D721Med (cell line): ENCODE data around the gene UVRAG.

ENCODE experiments used
- DNase-seq: peaks from one replicate; pipeline ENCODE4 v3.0.0; 2011; ENCODE audit warnings: low spot score; ENCODE audit not compliant: insufficient read length
- FAIRE-seq: peaks from 2 replicates; lab custom pipeline; 2011; peaks lifted over from hg19 to GRCh38; lab: Jason Lieb, UNC
- CTCF ChIP-seq: IDR thresholded peaks from 2 replicates; pipeline ENCODE4 v1.5.1; 2012; ENCODE audit warnings: mild to moderate bottlenecking, control low read depth; ENCODE audit not compliant: insufficient read depth; ENCODE audit errors: missing control alignments

Gene UVRAG

DNA sequence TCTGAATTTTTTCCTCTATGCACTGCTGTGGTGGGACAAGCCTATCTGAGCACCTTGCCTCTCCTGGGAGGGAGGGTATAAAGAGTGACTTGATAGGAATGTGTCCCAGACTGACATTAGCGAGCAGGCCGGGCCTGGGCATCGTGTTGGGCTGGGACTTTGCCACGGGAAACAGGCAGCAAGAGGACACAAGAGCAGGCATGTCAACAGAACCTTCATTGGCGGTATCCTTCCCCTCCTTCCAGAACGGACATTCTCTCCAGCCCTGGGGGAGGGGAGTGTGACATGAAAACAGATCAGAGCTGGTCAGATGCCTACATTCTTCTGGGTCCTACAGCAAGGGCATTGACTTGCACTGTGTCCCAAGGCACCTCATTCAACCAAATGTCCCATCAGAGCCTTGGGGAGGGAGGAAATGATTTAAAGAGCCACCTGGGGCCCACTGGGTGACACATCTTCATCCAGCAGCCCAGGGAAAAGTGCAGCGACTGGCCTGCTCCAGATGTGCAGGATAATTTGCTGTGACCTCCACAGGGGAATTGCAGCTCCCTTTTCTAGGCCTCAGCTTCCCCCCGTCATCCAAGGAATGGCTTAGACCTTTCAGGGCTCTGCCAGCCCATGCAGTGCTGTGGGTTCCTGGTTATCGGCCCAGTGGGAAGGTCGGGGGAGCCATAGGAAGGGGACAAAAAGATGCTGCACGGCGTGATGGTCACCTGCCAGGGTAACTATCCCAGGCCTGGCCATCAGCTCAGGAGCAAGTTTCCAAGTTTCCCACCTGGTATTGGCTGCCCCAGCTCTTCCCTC lies 21.8 kb upstream of the UVRAG start:
- no peak for FAIRE-seq
- TF ChIP-seq CTCF: no peak
- DNase-seq: no peak

- DNase-seq (no peak), FAIRE-seq (no peak)
- no peak for TF ChIP-seq CTCF
Observed at GRCh38 chr11:75793966-75794365, 21.0 kb upstream of the UVRAG start.

GRCh38 chr11:75795276-75796090 lies 19.5 kb upstream of the UVRAG start:
- TF ChIP-seq CTCF: no peak
- FAIRE-seq (no peak), DNase-seq (no peak)

DNA sequence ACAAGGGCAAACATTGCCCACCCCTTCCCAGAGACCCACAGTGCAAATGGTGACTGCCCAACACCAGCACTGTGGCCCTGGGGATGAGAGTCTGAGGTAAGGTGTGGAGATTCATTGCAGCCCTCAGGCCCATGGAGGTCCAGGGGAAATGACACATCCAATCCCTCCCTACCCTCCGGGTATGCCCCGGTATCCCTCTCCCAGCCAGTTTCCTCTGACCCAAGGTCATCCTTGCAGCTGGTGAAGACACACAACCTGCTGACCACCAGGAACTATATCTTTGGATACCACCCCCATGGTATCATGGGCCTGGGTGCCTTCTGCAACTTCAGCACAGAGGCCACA lies 18.9 kb upstream of the UVRAG start:
- DNase-seq: no peak
- TF ChIP-seq CTCF: no peak

GRCh38 chr11:75797116-75797515 lies 17.9 kb upstream of the UVRAG start:
- no peak for FAIRE-seq
- TF ChIP-seq CTCF: no peak
- no peak for DNase-seq

More for the DNA sequence above, 18.9 kb upstream of the UVRAG start:
- no peak for FAIRE-seq

- no peak for TF ChIP-seq CTCF
- FAIRE-seq (no peak), DNase-seq (no peak)
Observed at GRCh38 chr11:75797792-75798191, 17.2 kb upstream of the UVRAG start.
